Gastrocnemius medialis (tissue), 4 donors: Measurements from ENCODE around the gene S100A7.

Experiments
- POLR2A ChIP-seq, 2 donors: fragments of 450-650 bp; IDR thresholded peaks; one replicate each; pipeline ENCODE4 v1.6.1; 2017; ENCODE audit warnings: antibody characterized with exemption in 2 of 2, mild to moderate bottlenecking in 2 of 2, moderate library complexity in 2 of 2
- TF ChIP-seq, protein P1 (sequence below), 5 experiments: fragments of 450-650 bp in 3 of 5; fragments of 200-600 bp in 2 of 5; sonication (generic) in 2 of 5; IDR thresholded peaks in 4 of 5; conservative IDR thresholded peaks in 1 of 5; 1 replicate in 4 of 5; 2 replicates in 1 of 5; pipeline ENCODE4 v1.5.1; 2016 to 2019; ENCODE audit warnings: antibody characterized with exemption in 5 of 5, mild to moderate bottlenecking in 3 of 5, moderate library complexity in 3 of 5

DNA sequence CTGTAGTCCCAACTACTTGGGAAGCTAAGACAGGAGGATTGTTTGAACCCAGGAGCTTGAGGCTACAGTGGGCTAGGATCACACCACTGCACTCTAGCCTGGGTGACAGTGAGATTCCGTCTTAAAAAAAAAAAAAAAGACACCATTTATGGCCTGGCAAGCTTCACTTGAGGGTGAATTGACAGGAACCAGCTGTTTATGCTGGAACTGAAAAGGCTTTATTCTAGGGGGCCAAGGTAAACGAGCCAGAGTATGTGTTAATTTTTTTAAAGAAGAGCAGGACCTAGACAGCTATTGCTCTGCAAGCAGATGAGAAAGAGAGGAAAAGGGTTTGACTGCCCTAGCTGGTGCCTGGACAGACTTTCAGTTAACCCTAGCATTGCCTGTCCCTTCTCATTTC, 38.3 kb upstream of the S100A7 start:
- TF ChIP-seq, protein P1, sequence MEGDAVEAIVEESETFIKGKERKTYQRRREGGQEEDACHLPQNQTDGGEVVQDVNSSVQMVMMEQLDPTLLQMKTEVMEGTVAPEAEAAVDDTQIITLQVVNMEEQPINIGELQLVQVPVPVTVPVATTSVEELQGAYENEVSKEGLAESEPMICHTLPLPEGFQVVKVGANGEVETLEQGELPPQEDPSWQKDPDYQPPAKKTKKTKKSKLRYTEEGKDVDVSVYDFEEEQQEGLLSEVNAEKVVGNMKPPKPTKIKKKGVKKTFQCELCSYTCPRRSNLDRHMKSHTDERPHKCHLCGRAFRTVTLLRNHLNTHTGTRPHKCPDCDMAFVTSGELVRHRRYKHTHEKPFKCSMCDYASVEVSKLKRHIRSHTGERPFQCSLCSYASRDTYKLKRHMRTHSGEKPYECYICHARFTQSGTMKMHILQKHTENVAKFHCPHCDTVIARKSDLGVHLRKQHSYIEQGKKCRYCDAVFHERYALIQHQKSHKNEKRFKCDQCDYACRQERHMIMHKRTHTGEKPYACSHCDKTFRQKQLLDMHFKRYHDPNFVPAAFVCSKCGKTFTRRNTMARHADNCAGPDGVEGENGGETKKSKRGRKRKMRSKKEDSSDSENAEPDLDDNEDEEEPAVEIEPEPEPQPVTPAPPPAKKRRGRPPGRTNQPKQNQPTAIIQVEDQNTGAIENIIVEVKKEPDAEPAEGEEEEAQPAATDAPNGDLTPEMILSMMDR (IDR thresholded peaks at IDR 0.05 in 4 of 5, conservative IDR thresholded peaks at IDR 0.05 in 1 of 5) = no peak
- TF ChIP-seq POLR2A (IDR thresholded peaks at IDR 0.05) = no peak
